PC-3 (cell line): Measurements from ENCODE around the gene ADCK2. TPM values are rescaled to one million over a fixed set of nuclear protein-coding genes. Genes with fewer than 3 reads are reported as not detected.
"Not testable (repeated sequence)": the region's sequence is repeated elsewhere in the genome, so short reads cannot be mapped to it uniquely, and the experiment has no call there.

Experiments
- ATAC-seq: fragments of 200-7000 bp; cut with Tn5 transposase; 2 replicates; pipeline ENCODE4 v1.9.1; 2020; ENCODE audit warnings: mild to moderate bottlenecking, moderate library complexity
- BruUV-seq: library from RNA; stranded (reverse); fragments of 400-500 nt; replicated peaks from 2 replicates; lab custom pipeline; 2021; lab: Mats Ljungman, UMichigan
- CTCF ChIA-PET: fragments of 300-600 bp; sonication (Branson Sonifier 250); formaldehyde crosslinking; loops from one replicate; lab custom pipeline; 2022; ENCODE audit warnings: antibody characterized with exemption; lab: Charles Lee
- POLR2A ChIA-PET: fragments of 300-600 bp; sonication (Branson Sonifier 250); formaldehyde crosslinking; loops from one replicate; lab custom pipeline; 2022; ENCODE audit warnings: antibody characterized with exemption; ENCODE audit not compliant: unreplicated experiment; lab: Charles Lee
- DNase-seq: peaks from one replicate; pipeline ENCODE4 v3.0.0-alpha.2; 2015
- H2AFZ ChIP-seq: fragments of 300-600 bp; sonication (generic); 2 replicates; pipeline ENCODE4 v1.6.0; 2016; ENCODE audit warnings: antibody characterized with exemption, low read length
- H3F3A ChIP-seq: fragments of 300-600 bp; sonication (generic); one replicate; pipeline ENCODE4 v1.6.0; 2017; ENCODE audit warnings: antibody characterized with exemption, low read length, control low read depth, mild to moderate bottlenecking; ENCODE audit not compliant: unreplicated experiment
- H3K27ac ChIP-seq: fragments of 300-600 bp; sonication (generic); 2 replicates; pipeline ENCODE4 v1.5.1; 2016; ENCODE audit warnings: mild to moderate bottlenecking, low read length
- H3K27me3 ChIP-seq: fragments of 300-600 bp; sonication (generic); 2 replicates; pipeline ENCODE4 v1.6.1; 2016; ENCODE audit warnings: low read length, mixed read lengths
- H3K36me3 ChIP-seq: fragments of 300-600 bp; sonication (generic); 2 replicates; pipeline ENCODE4 v1.6.1; 2016; ENCODE audit warnings: low read depth, mixed run types, low read length, mixed read lengths
- H3K4me1 ChIP-seq: fragments of 300-600 bp; sonication (generic); 2 replicates; pipeline ENCODE4 v1.5.1; 2016; ENCODE audit warnings: low read length; ENCODE audit not compliant: insufficient read depth
- H3K4me2 ChIP-seq: fragments of 300-600 bp; sonication (generic); 2 replicates; pipeline ENCODE4 v1.6.0; 2016; ENCODE audit warnings: low read length
- H3K4me3 ChIP-seq: fragments of 300-600 bp; sonication (generic); 2 replicates; pipeline ENCODE4 v1.5.1; 2016; ENCODE audit warnings: mild to moderate bottlenecking, low read length, mixed read lengths
- H3K79me2 ChIP-seq: fragments of 300-600 bp; sonication (generic); 2 replicates; pipeline ENCODE4 v1.6.1; 2017; ENCODE audit warnings: low read length, mixed read lengths
- H3K9ac ChIP-seq: fragments of 300-600 bp; sonication (generic); 2 replicates; pipeline ENCODE4 v1.6.0; 2016; ENCODE audit warnings: mild to moderate bottlenecking, low read length
- H3K9me2 ChIP-seq: fragments of 300-600 bp; sonication (generic); replicated peaks from 2 replicates; pipeline ENCODE4 v1.6.1; 2016; ENCODE audit warnings: mixed run types, low read length, mixed read lengths
- H3K9me3 ChIP-seq: fragments of 300-600 bp; sonication (generic); 2 replicates; pipeline ENCODE4 v1.6.1; 2016; ENCODE audit warnings: low read length, mixed read lengths
- H4K20me1 ChIP-seq: fragments of 300-600 bp; sonication (generic); 2 replicates; pipeline ENCODE4 v1.6.1; 2016; ENCODE audit warnings: low read length, mixed read lengths
- CTCF ChIP-seq: fragments of 300-600 bp; sonication (generic); conservative IDR thresholded peaks from 2 replicates; pipeline ENCODE4 v1.5.1; 2017; ENCODE audit warnings: antibody characterized with exemption, low read depth, mild to moderate bottlenecking, low read length
- EZH2 ChIP-seq: fragments of 300-600 bp; sonication (generic); IDR thresholded peaks from one replicate; pipeline ENCODE4 v1.6.1; 2017; ENCODE audit warnings: antibody characterized with exemption, mild to moderate bottlenecking, low read length; ENCODE audit not compliant: unreplicated experiment
- EZH2phosphoT487 ChIP-seq: fragments of 300-600 bp; sonication (generic); IDR thresholded peaks from 2 replicates; pipeline ENCODE4 v1.6.1; 2018; ENCODE audit warnings: mild to moderate bottlenecking, antibody characterized with exemption, low read length, borderline replicate concordance
- intact Hi-C: fragments of 100-400 bp; cut with micrococcal nuclease; formaldehyde crosslinking; loops from 2 replicates; pipeline ENCODE4 v1.9.0; 2023
- total RNA-seq: library from RNA; depleted of rRNA; stranded (reverse); fragments of >200 nt; gene quantifications from 2 replicates; pipeline ENCODE4 v1.2.3, GENCODE V29; 2014

The ADCK2 gene
- total RNA-seq, 1 experiment from 2014 or later, result 29.4 TPM

- Histone ChIP-seq H3K4me3 (no peak overlapping the region), H3K4me2 (no peak overlapping the region), H3K4me1 (peaks cover 9% of the 10 kb centered on the region), H3K9ac (no peak overlapping the region), H3K27me3 (no peaks in the 10 kb centered on the region), H3K9me3 (no peaks in the 10 kb centered on the region), H2AFZ (no peak overlapping the region), H3K27ac (no peak overlapping the region), H3K9me2 (no peaks in the 10 kb centered on the region), H3K36me3 (no peaks in the 10 kb centered on the region), H4K20me1 (no peaks in the 10 kb centered on the region), H3F3A (no peaks in the 10 kb centered on the region), H3K79me2 (no peaks in the 10 kb centered on the region)
- no peak for ATAC-seq
- no peak for DNase-seq
- intact Hi-C loops, result loop anchor here (5.0 kb wide), 1 partner anchor 261 kb away; the partner anchor contains the start of gene SLC37A3
- no peak for TF ChIP-seq EZH2
- no peak for TF ChIP-seq CTCF
- TF ChIP-seq EZH2phosphoT487, result no peak
- CTCF ChIA-PET, result no interaction called here
- BruUV-seq, result no TSS peak
- POLR2A ChIA-PET, result no interaction called here
These were observed 14.9 kb upstream of the ADCK2 start for GRCh38 chr7:140657891-140658290.

GRCh38 chr7:140659856-140660255 is 12.9 kb upstream of the ADCK2 start:
- ATAC-seq (peak; percentile 31; the same call in 1 of the 2 replicates), DNase-seq (no peak)
- peaks cover 9% of the 10 kb centered on the region for H3K4me1 ChIP-seq
- no TSS peak for BruUV-seq
- H3K36me3 ChIP-seq, result no peaks in the 10 kb centered on the region
- H3K9ac ChIP-seq, result no peak overlapping the region
- H3F3A ChIP-seq, result no peaks in the 10 kb centered on the region
- H3K4me2 ChIP-seq, result no peak overlapping the region
- ChIA-PET POLR2A (no interaction called here), CTCF (interaction anchor here (0.8 to 2.0 kb wide), 2 partner anchors 142 to 353 kb away, joined by 3 to 6 read pairs; no protein-coding TSS in a partner anchor)
- H3K27me3 ChIP-seq, result no peaks in the 10 kb centered on the region
- intact Hi-C loops, result loop anchor here (2.0 to 5.0 kb wide), 3 partner anchors 263 to 877 kb away; partner anchors contain the start of gene SLC37A3
- no peaks in the 10 kb centered on the region for H3K79me2 ChIP-seq
- TF ChIP-seq EZH2 (no peak), EZH2phosphoT487 (no peak), CTCF (no peak)
- H4K20me1 ChIP-seq, result no peaks in the 10 kb centered on the region
- no peak overlapping the region for H3K4me3 ChIP-seq
- H3K9me3 ChIP-seq, result no peaks in the 10 kb centered on the region
- H2AFZ ChIP-seq, result no peak overlapping the region
- H3K27ac ChIP-seq, result no peak overlapping the region
- no peaks in the 10 kb centered on the region for H3K9me2 ChIP-seq

- no peaks in the 10 kb centered on the region for H3K27me3 ChIP-seq
- BruUV-seq, result no TSS peak
- no peaks in the 10 kb centered on the region for H4K20me1 ChIP-seq
- DNase-seq (no peak), ATAC-seq (peak; percentile 70)
- H3K36me3 ChIP-seq, result no peaks in the 10 kb centered on the region
- no peak overlapping the region for H3K9ac ChIP-seq
- H3K9me2 ChIP-seq, result no peaks in the 10 kb centered on the region
- no peaks in the 10 kb centered on the region for H3F3A ChIP-seq
- no peak overlapping the region for H3K27ac ChIP-seq
- peak overlapping the region; percentile 40; the same call in 1 of the 2 replicates for H2AFZ ChIP-seq
- no peak overlapping the region for H3K4me3 ChIP-seq
- H3K79me2 ChIP-seq, result no peaks in the 10 kb centered on the region
- no peak overlapping the region for H3K4me2 ChIP-seq
- peaks cover 9% of the 10 kb centered on the region for H3K4me1 ChIP-seq
- intact Hi-C loops, result loop anchor here (2.0 to 5.0 kb wide), 2 partner anchors 322 to 876 kb away; no protein-coding TSS in a partner anchor
- TF ChIP-seq EZH2, result no peak
- peak; percentile 43; the same call in 1 of the 2 replicates for TF ChIP-seq CTCF
- TF ChIP-seq EZH2phosphoT487, result no peak
- CTCF ChIA-PET, result interaction anchor here (0.6 to 2.0 kb wide), 5 partner anchors 13 to 624 kb away, joined by 3 to 6 read pairs (median 3); no protein-coding TSS in a partner anchor
- H3K9me3 ChIP-seq, result no peaks in the 10 kb centered on the region
- POLR2A ChIA-PET, result no interaction called here
These were observed 11.6 kb upstream of the ADCK2 start for GRCh38 chr7:140661124-140661523.

GRCh38 chr7:140662938-140663337 is 9.8 kb upstream of the ADCK2 start:
- H2AFZ ChIP-seq, H3K9ac ChIP-seq, H3K4me2 ChIP-seq, DNase-seq, H3K4me3 ChIP-seq, CTCF ChIA-PET, H3K79me2 ChIP-seq, BruUV-seq, H3K27me3 ChIP-seq, H3K4me1 ChIP-seq, H3K9me2 ChIP-seq, H3K36me3 ChIP-seq, H3F3A ChIP-seq, ATAC-seq, H4K20me1 ChIP-seq, H3K9me3 ChIP-seq, POLR2A ChIA-PET, H3K27ac ChIP-seq: not testable (repeated sequence)
- intact Hi-C loops, result loop anchor here (5.0 kb wide), 1 partner anchor 874 kb away; no protein-coding TSS in a partner anchor
